GM18499 (cell line): ENCODE measurements around the gene AGTPBP1.
"Not testable (repeated sequence)": the region's sequence is repeated elsewhere in the genome, so short reads cannot be mapped to it uniquely, and the experiment has no call there.

ENCODE experiments used
- ATAC-seq: cut with Tn5 transposase; IDR thresholded peaks from one replicate; pipeline ENCODE4 v1.9.1; 2021; ENCODE audit warnings: moderate number of reproducible peaks; ENCODE audit not compliant: insufficient read depth, unreplicated experiment

Gene AGTPBP1

GRCh38 chr9:85719411-85719810 lies 22.3 kb downstream of the AGTPBP1 start:
- ATAC-seq = not testable (repeated sequence)

GRCh38 chr9:85717818-85718217 lies 23.9 kb downstream of the AGTPBP1 start:
- not testable (repeated sequence) for ATAC-seq

GRCh38 chr9:85717220-85717619 lies 24.5 kb downstream of the AGTPBP1 start:
- ATAC-seq = no peak

GRCh38 chr9:85716031-85716877 lies 25.5 kb downstream of the AGTPBP1 start:
- peak; percentile 47 for ATAC-seq

DNA sequence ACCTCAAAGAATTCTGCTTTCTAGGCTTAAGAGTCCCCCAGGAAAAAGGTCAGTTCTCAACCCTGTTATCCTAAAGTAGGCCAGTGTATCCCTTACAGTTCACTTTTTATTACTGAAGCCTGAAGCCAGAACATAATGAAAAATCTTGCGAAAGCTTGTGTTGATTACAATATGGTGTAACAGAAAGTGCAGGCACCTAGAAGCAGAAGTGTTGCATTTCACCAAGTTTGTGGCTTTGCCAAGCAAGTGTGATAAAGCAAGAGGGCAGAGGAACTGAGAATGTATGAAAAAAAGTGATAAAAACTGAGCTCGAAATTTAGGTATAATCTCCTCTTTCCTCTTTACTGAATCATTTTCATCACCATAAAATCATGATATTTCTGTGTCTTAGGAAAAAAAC lies 26.2 kb downstream of the AGTPBP1 start:
- peak; percentile 51 for ATAC-seq

- no peak for ATAC-seq
Observed at GRCh38 chr9:85713897-85714296, 27.9 kb downstream of the AGTPBP1 start.

- no peak for ATAC-seq
Observed at GRCh38 chr9:85704744-85705143, 37.0 kb downstream of the AGTPBP1 start.

DNA sequence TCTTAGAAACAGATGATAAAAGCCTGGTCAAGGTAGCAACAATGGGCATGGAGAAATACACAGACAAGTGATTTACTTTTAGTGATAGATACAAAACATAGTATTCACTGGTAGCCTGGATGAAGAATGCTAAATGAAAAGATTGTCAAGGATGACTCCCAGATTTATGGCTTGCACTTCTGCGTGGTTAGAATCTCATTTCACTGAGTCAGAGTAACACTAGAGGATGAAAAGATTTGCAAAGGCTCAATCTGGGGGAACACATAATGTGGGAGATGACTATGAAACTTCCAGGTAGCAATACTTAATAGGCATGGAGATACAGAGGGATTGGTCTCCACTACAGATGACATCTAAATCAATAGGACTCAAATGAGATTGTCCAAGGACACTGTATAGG lies 38.4 kb downstream of the AGTPBP1 start:
- no peak for ATAC-seq

DNA sequence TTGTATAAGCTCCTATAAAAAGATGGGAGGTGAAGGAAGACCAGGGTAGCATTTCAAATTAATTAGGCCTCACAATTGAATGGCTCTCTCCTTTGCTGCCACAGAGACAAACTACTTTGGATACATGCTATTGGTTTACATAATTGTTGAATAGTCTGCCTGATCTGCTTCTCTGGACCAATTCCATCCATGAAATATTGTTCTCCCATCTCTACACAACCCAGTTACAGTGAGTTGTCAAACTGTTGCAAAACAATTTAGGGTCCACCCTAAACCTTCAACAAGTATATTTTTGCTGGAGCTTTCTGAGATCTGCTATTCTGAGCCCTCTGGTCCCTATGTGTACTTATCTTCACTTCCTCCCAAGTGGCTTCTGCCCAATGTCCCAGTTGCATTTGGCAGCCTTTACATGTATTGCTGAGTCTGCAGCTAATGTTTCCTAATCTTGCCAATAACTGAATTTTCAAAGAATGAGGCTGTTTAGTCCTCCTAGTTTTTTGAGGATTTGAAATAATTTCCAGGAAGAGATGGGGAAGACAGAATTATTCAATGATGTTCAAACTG lies 38.9 kb downstream of the AGTPBP1 start:
- no peak for ATAC-seq

DNA sequence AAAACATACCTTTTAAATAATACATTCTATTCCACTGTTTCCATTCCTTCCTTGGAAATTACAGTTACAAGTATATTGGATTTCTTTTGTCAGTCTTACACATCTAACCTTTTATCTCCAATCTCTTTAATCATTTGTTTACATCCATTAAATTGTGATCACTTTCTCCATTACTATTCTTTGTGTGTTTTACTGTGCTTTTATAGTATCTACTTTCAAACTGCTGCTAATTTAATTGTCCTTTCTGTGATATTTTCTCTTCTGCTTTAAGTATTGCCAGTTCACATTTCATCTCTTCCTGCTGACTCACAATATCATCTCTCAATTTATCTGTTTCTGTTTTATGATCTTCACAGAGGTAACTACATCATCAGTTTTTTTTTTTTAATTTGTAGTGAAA lies 39.6 kb downstream of the AGTPBP1 start:
- ATAC-seq = no peak

DNA sequence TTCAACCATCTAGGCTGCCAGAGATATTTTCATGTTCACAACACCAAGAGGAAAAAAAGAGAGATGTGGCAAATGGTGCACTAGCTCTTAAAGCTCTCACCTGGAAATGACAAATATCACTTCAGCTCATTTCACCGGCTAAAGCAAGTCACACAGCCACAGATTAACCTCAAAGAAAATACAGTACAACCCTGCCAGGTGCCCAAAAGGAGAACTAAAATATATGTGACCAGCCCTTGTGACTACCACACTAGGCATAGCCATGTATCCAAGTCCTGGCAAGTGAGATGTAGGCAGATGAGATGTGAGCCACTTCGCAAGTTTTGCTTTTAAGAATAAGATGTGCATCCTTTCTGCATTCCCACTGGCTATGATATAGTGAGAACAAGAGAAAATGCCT lies 41.4 kb downstream of the AGTPBP1 start:
- ATAC-seq = no peak

DNA sequence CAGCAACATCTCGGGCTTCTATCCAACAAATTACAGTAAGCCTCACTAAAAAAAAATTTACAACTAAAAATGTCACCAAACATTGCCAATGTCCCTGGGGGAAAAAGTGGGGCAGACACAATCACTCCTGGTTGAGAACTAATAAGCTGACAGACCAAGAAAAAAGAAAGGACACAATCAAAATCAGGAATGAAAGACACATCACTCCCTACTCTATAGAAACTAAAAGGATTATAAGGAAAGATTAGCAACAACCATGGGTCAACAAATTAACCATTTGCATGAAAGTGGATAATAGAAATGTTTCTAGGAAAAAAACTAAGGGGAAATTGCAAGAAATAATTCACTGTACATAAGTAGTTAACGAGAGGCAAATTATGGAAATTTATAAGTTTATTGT lies 53.4 kb downstream of the AGTPBP1 start:
- ATAC-seq = no peak

- ATAC-seq = no peak
Observed at GRCh38 chr9:85685081-85685480, 56.7 kb downstream of the AGTPBP1 start.

DNA sequence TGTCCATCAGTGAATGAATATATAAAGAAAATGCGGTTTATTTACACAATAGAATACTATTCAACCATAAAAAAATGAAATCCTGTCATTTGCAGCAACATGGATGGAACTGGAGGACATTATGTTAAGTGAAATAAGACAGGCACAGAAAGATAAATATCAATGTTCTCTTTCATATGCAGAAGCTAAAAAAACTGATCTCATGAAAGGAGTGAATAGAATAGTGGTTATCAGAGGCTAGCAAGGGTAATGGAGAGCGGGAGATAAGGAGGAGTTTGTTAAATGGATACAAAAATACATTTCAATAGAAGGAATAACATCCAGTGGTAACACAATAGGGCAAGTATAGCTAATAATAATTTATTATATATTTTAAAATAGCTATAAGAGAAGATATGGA lies 65.0 kb downstream of the AGTPBP1 start:
- ATAC-seq = no peak

- ATAC-seq = no peak
Observed at GRCh38 chr9:85667374-85667773, 74.4 kb downstream of the AGTPBP1 start.

- ATAC-seq = no peak
Observed at GRCh38 chr9:85666086-85666485, 75.7 kb downstream of the AGTPBP1 start.

DNA sequence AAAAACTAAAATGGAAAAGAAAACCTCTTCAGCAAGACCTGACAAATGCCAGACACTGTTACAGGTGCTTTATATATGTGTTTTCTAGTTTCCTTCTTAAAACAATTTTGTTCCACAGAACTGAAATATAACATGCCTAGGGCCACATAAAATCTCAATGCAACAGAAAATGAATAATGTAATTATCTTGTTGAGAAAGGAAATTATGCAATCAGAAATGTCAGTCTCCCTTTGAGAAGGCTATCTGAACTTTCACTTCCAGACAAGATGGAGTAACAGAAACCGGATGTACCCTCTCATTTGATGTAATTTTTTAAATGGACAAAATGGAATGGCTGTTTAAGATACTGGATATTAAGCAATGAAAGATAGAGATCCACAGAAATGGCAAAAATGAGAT lies 79.2 kb downstream of the AGTPBP1 start:
- ATAC-seq = no peak

DNA sequence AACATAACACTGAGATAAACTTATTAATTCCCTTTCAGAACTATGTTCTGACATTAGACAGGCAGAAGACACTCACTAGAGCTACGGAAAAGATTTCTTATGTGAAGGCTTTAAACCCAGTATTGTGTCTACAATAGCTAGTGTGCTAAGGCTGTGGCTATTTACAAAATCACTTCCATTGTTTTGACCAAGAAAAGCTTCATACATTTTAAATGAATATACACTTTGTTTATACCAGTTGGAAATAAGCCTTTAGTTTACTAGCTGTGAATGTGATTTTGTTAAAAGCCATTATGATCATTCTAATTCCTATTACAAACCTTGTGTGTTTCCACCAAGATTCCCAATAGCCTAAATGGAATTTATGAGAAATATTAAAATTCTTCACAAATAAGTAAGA lies 83.0 kb downstream of the AGTPBP1 start:
- no peak for ATAC-seq

- no peak for ATAC-seq
Observed at GRCh38 chr9:85653153-85653552, 88.6 kb downstream of the AGTPBP1 start.

DNA sequence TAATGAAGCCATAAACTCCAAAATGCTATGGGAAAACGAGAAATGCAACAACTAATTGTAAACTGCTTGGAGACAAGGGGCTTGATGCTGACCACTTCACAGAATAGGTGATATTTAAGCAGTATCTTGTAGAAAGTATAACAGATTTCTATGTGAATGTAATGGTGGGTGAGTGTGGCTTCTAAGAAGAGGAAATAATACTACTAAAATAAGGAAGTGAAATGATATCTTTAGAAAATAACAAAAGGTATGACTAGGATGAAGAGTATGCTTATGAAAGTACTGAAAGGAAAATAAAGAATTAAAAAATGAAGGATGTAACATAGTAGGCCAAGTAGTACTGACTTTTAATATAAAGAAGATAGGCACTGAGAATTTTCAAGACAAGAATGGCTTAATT lies 94.2 kb downstream of the AGTPBP1 start:
- ATAC-seq = peak; percentile 94

DNA sequence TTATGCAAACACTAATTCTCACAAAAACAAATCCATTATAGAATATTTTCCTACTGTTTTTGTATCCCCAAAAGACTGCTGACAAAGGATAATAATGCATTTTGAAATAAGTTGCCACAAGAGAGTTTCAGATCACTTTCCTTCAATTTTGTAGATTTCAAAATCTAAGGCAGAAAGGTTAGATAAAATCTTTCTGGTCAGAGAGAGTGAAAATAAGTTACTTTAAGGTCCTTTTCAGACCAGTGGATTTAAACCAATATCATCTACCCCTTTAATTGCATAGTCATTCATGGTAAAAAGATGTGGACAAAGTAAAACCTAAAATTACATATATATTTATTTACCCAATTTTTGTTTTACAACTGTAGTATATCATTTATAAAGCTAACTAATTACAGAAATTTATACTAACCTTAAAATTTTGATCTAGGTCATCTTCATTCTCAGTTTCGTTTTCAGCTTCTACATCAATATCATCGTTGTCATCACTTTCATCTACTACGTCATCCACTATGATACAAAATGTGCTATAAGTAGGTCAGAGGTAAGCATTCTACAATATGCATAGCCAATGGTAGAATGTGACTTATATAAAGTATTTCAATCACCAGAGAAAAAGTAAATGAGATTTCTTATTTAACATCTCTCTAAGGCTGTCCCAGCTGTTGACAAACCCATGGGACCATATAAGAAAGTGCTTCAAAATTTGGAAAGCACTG lies 95.7 kb downstream of the AGTPBP1 start:
- ATAC-seq = no peak
